GM12878 (cell line): ENCODE measurements around the gene NINL. TPM values are rescaled to one million over a fixed set of nuclear protein-coding genes. Genes with fewer than 3 reads are reported as not detected.

ENCODE experiments used
- ATAC-seq: fragments of 200-7000 bp; cut with Tn5 transposase; 3 replicates; pipeline ENCODE4 v1.9.1; 2020; ENCODE audit warnings: mild to moderate bottlenecking, moderate library complexity
- BruUV-seq: library from RNA; stranded (reverse); fragments of 400-500 nt; replicated peaks from 2 replicates; lab custom pipeline; 2021; lab: Mats Ljungman, UMichigan
- CTCF ChIA-PET: fragments of 300-600 bp; sonication (Branson Sonifier 250); formaldehyde crosslinking; extraction: SDS; loops from one replicate; lab custom pipeline; 2021; ENCODE audit warnings: inconsistent platforms; lab: Yijun Ruan, JAX
- POLR2A ChIA-PET: fragments of 350-600 bp; formaldehyde crosslinking; extraction: SDS; loops from one replicate; lab custom pipeline; 2021; ENCODE audit warnings: inconsistent platforms; lab: Charles Lee
- RAD21 ChIA-PET: fragments of 300-600 bp; sonication (Branson Sonifier 250); formaldehyde crosslinking; loops from one replicate; lab custom pipeline; 2023; ENCODE audit warnings: antibody characterized with exemption; ENCODE audit not compliant: unreplicated experiment; lab: Charles Lee
- SMC1A ChIA-PET: fragments of 300-600 bp; sonication (Branson Sonifier 250); formaldehyde crosslinking; loops from one replicate; lab custom pipeline; 2023; ENCODE audit not compliant: unreplicated experiment, uncharacterized antibody; lab: Charles Lee
- DNase-seq: peaks from one replicate; pipeline ENCODE4 v3.0.0-alpha.2; 2011; ENCODE audit warnings: low read depth, low spot score
- FAIRE-seq: peaks from 3 replicates; lab custom pipeline; 2011; peaks lifted over from hg19 to GRCh38; lab: Jason Lieb, UNC
- H2AFZ ChIP-seq: 2 replicates; pipeline ENCODE4 v1.6.0; 2011; ENCODE audit warnings: low read depth, low read length, control low read depth; ENCODE audit not compliant: control insufficient read depth
- H3K27ac ChIP-seq: 2 replicates; pipeline ENCODE4 v1.5.1; 2011; ENCODE audit warnings: control low read depth; ENCODE audit not compliant: control insufficient read depth, insufficient read depth
- H3K27me3 ChIP-seq, 2 experiments: replicated peaks in 1 of 2; 2 replicates each; pipeline versions ENCODE4 v1.6.0 to v1.6.1; 2011; ENCODE audit warnings: low read length in 1 of 2; ENCODE audit not compliant: control insufficient read depth in 2 of 2, insufficient read depth in 2 of 2
- H3K36me3 ChIP-seq, 2 experiments: 2 replicates each; pipeline ENCODE4 v1.5.1; 2011; ENCODE audit warnings: low read length in 1 of 2; ENCODE audit not compliant: control insufficient read depth in 2 of 2, insufficient read depth in 2 of 2
- H3K4me1 ChIP-seq: 2 replicates; pipeline ENCODE4 v1.6.1; 2011; ENCODE audit warnings: mild to moderate bottlenecking, low read length, moderate library complexity, mixed read lengths; ENCODE audit not compliant: control insufficient read depth, insufficient read depth
- H3K4me2 ChIP-seq: 2 replicates; pipeline ENCODE4 v1.6.0; 2011; ENCODE audit warnings: control low read depth; ENCODE audit not compliant: control insufficient read depth, insufficient read depth
- H3K4me3 ChIP-seq: fragments of 200-600 bp; sonication (generic); 2 replicates; pipeline ENCODE4 v1.5.1; 2016
- H3K79me2 ChIP-seq: 2 replicates; pipeline ENCODE4 v1.6.0; 2011; ENCODE audit warnings: low read length; ENCODE audit not compliant: control insufficient read depth, insufficient read depth
- H3K9ac ChIP-seq: 2 replicates; pipeline ENCODE4 v1.8.0; 2011; ENCODE audit warnings: low read length, control low read depth, mixed read lengths; ENCODE audit not compliant: control insufficient read depth, insufficient read depth
- H3K9me3 ChIP-seq: replicated peaks from 3 replicates; pipeline ENCODE4 v1.5.1; 2011; ENCODE audit warnings: mild to moderate bottlenecking, low read length; ENCODE audit not compliant: control insufficient read depth, insufficient read depth
- H4K20me1 ChIP-seq: 2 replicates; pipeline ENCODE4 v1.6.0; 2011; ENCODE audit not compliant: control insufficient read depth, insufficient read depth
- NFYB ChIP-seq: IDR thresholded peaks from 2 replicates; pipeline ENCODE4 v1.6.1; 2011; ENCODE audit warnings: low read depth, mild to moderate bottlenecking, low read length, improper control_type of control experiment, moderate library complexity; ENCODE audit not compliant: insufficient read depth
- RAD51 ChIP-seq: fragments of 450-650 bp; IDR thresholded peaks from 2 replicates; pipeline ENCODE4 v1.6.1; 2016; ENCODE audit warnings: moderate library complexity, mild to moderate bottlenecking, inconsistent platforms
- SMAD5 ChIP-seq: IDR thresholded peaks from 2 replicates; pipeline ENCODE4 v1.6.1; 2016; ENCODE audit warnings: antibody characterized with exemption, low read depth
- STAT3 ChIP-seq: IDR thresholded peaks from 2 replicates; pipeline ENCODE4 v1.6.1; 2011; ENCODE audit warnings: low read depth, low read length, improper control_type of control experiment
- WGBS: methylation state at CpG from one replicate; pipeline ENCODE4 v1.1.6; 2016; ENCODE audit warnings: low lambda C conversion rate; ENCODE audit not compliant: insufficient replicate concordance, insufficient coverage; ENCODE audit errors: missing lambda C conversion rate; 5-methylcytosine and 5-hydroxymethylcytosine counted together
- in situ Hi-C: fragments of 300-500 bp; cut with MboI; formaldehyde crosslinking; loops from 9 replicates; pipeline ENCODE4 v1.14.3; 2018; ENCODE audit warnings: mixed read lengths
- intact Hi-C: fragments of 100-400 bp; cut with micrococcal nuclease; formaldehyde crosslinking; loops from one replicate; pipeline ENCODE4 v1.14.2; 2022; ENCODE audit not compliant: unreplicated experiment
- polyA plus RNA-seq, 11 experiments: library from polyadenylated mRNA; depleted of rRNA in 4 of 11; unstranded in 6 of 11; stranded (reverse) in 5 of 11; fragments of >200 nt; fragmentation: Nextera tagmentation in 4 of 11; fragmentation: Illumina TruSeq in 1 of 11; extraction: Ambion mirVana in 4 of 11; extraction: Trizol in 1 of 11; gene quantifications; 1 replicate in 1 of 11; 2 replicates in 10 of 11; pipeline versions ENCODE4 v1.2.1 to v1.2.3, GENCODE V29; 2011 to 2016; ENCODE audit warnings: inconsistent platforms in 2 of 11, missing spikeins in 2 of 11, low read depth in 1 of 11
- total RNA-seq, 4 experiments: library from RNA; depleted of rRNA in 3 of 4; stranded (reverse); fragments of >200 nt in 3 of 4; fragmentation: Illumina TruSeq in 1 of 4; extraction: Trizol in 1 of 4; gene quantifications; 2 replicates each; pipeline versions ENCODE4 v1.2.1 to v1.2.3, GENCODE V29; 2013 to 2021
- TF ChIP-seq, protein P1 (sequence below): IDR thresholded peaks from 2 replicates; pipeline ENCODE4 v1.6.1; 2011; ENCODE audit warnings: borderline replicate concordance, low read depth, mild to moderate bottlenecking, moderate library complexity, low read length; ENCODE audit not compliant: insufficient read depth, poor library complexity, severe bottlenecking
- TF ChIP-seq, protein P2 (sequence below): IDR thresholded peaks from 2 replicates; pipeline ENCODE4 v1.6.1; 2011; ENCODE audit warnings: mild to moderate bottlenecking, low read depth, low read length, moderate library complexity; ENCODE audit not compliant: insufficient replicate concordance
- TF ChIP-seq, protein P3 (sequence below): IDR thresholded peaks from 2 replicates; pipeline ENCODE4 v1.6.1; 2011; ENCODE audit warnings: low read depth, mild to moderate bottlenecking, low read length, moderate library complexity, borderline replicate concordance; ENCODE audit errors: extremely low read depth

Gene NINL
- total and polyA plus RNA-seq, 10 of the 15 experiments (the other 5 are each of a cell fraction or from before 2014, with no cell fraction given): 0.04 to 0.77 (median 0.23) TPM; not detected in 1

DNA sequence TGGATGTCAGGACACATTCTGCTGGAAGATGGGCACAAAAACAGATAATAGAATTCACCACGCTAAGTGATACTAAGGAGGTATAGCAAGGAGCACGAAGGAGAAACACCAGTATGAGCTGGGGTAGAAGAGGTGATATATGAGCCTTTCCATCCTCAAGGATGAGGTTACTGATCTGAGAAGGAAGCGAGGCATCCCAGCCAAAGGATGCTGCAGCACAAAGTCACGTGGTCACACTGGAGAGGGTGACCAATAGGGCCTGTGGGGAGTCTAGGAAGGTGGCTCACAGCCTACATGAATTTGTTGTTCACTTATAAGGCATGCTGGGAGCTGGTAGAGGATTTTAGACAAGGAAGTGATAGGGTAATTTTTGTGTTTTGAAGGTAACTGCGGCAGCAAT is 176.4 kb downstream of the NINL start:
- H3K79me2 ChIP-seq: peaks cover 27% of the 10 kb centered on the region
- no peaks in the 10 kb centered on the region; the same call in 2 of the 3 replicates for H3K9me3 ChIP-seq
- peaks cover 9% of the 10 kb centered on the region for H3K4me1 ChIP-seq
- intact Hi-C loops (no loop called here), in situ Hi-C loops (loop anchor here (10.0 kb wide), 1 partner anchor 354 kb away; the partner anchor contains the start of gene ACSS1)
- ChIA-PET SMC1A (interaction anchor here (0.9 to 3.3 kb wide), 5 partner anchors 10 to 242 kb away, joined by 3 to 26 read pairs (median 3); no protein-coding TSS in a partner anchor), POLR2A (interaction anchor here (1.1 kb wide), 1 partner anchor 27 kb away, joined by 3 read pairs; no protein-coding TSS in a partner anchor), CTCF (interaction anchor here (1.1 to 3.7 kb wide), 3 partner anchors 11 to 415 kb away, joined by 3 to 40 read pairs (median 4); no protein-coding TSS in a partner anchor), RAD21 (interaction anchor here (1.7 to 1.8 kb wide), 2 partner anchors 14 to 161 kb away, joined by 5 to 7 read pairs; partner anchors contain the start of gene PYGB)
- no peak for FAIRE-seq
- peaks cover 0 to 4% of the 10 kb centered on the region in 2 experiments; a peak in 2 of 4 replicates for H3K36me3 ChIP-seq
- H3K27ac ChIP-seq: peak overlapping the region; percentile 93; the same call in 1 of the 2 replicates
- H3K4me3 ChIP-seq: peak overlapping the region; percentile 87
- no peak for TF ChIP-seq SMAD5
- peak; percentile 31; the same call in 1 of the 2 replicates for TF ChIP-seq RAD51
- TF ChIP-seq NFYB: 0 out of 2 replicates have a peak, but pooled peaks have one; percentile 38
- TF ChIP-seq STAT3: no peak
- ATAC-seq: no peak
- no peaks in the 10 kb centered on the region for H4K20me1 ChIP-seq
- no TSS peak for BruUV-seq
- peak overlapping the region; percentile 98 for H3K9ac ChIP-seq
- no peaks in the 10 kb centered on the region for H3K27me3 ChIP-seq
- H3K4me2 ChIP-seq: peak overlapping the region; percentile 48
- no peak overlapping the region for H2AFZ ChIP-seq
- DNase-seq: no peak
- 95% methylated on average over 5 of the region's 5 CpGs for WGBS

DNA sequence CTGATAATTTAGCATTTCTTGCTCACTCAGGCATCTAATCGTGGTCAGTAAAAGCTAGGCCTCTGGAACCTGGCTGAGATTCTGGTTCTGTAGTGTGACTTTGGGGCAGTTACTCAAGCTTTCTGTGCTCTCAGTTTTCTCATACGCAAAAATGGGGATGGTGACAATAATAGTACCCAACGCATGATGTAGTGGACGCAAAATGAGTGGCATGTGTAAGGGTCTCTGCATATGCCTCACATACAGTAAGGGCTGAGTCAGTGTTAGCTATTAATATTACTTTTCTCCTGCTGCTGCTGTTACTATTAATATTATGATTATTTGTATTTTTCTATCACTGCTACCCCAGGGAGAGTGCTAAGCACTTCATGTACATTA is 177.2 kb downstream of the NINL start:
- Histone ChIP-seq H3K79me2 (peaks cover 25% of the 10 kb centered on the region), H4K20me1 (no peaks in the 10 kb centered on the region), H3K4me2 (peak overlapping the region; percentile 48), H3K27me3 (no peaks in the 10 kb centered on the region), H3K9ac (peak overlapping the region; percentile 98), H2AFZ (peak overlapping the region; percentile 64), H3K9me3 (no peaks in the 10 kb centered on the region; the same call in 2 of the 3 replicates), H3K27ac (peak overlapping the region; percentile 93), H3K36me3 (no peaks in the 10 kb centered on the region; a peak in 1 of 4 replicates), H3K4me3 (peak overlapping the region; percentile 87), H3K4me1 (peaks cover 9% of the 10 kb centered on the region)
- intact Hi-C loops (no loop called here), in situ Hi-C loops (loop anchor here (10.0 kb wide), 1 partner anchor 353 kb away; the partner anchor contains the start of gene ACSS1)
- ChIA-PET RAD21 (interaction anchor here (1.0 to 1.8 kb wide), 3 partner anchors 13 to 161 kb away, joined by 4 to 7 read pairs (median 5); partner anchors contain the start of genes ABHD12 and PYGB), SMC1A (interaction anchor here (1.0 to 3.3 kb wide), 7 partner anchors 10 to 208 kb away, joined by 3 to 26 read pairs (median 3); partner anchors contain the start of gene PYGB), CTCF (interaction anchor here (1.2 to 3.7 kb wide), 5 partner anchors 10 to 414 kb away, joined by 3 to 40 read pairs (median 4); no protein-coding TSS in a partner anchor), POLR2A (interaction anchor here (1.1 to 1.2 kb wide), 3 partner anchors 11 to 27 kb away, joined by 3 read pairs; partner anchors contain the start of gene ABHD12)
- BruUV-seq: no TSS peak
- FAIRE-seq (no peak), ATAC-seq (peak; percentile 39), DNase-seq (no peak)
- 1% methylated on average over 4 of the region's 4 CpGs for WGBS
- TF ChIP-seq, protein P1, sequence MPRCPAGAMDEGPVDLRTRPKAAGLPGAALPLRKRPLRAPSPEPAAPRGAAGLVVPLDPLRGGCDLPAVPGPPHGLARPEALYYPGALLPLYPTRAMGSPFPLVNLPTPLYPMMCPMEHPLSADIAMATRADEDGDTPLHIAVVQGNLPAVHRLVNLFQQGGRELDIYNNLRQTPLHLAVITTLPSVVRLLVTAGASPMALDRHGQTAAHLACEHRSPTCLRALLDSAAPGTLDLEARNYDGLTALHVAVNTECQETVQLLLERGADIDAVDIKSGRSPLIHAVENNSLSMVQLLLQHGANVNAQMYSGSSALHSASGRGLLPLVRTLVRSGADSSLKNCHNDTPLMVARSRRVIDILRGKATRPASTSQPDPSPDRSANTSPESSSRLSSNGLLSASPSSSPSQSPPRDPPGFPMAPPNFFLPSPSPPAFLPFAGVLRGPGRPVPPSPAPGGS: peak; percentile 30
- TF ChIP-seq, protein P2, sequence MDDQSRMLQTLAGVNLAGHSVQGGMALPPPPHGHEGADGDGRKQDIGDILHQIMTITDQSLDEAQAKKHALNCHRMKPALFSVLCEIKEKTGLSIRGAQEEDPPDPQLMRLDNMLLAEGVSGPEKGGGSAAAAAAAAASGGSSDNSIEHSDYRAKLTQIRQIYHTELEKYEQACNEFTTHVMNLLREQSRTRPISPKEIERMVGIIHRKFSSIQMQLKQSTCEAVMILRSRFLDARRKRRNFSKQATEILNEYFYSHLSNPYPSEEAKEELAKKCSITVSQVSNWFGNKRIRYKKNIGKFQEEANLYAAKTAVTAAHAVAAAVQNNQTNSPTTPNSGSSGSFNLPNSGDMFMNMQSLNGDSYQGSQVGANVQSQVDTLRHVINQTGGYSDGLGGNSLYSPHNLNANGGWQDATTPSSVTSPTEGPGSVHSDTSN: peak; percentile 20
- TF ChIP-seq, protein P3, sequence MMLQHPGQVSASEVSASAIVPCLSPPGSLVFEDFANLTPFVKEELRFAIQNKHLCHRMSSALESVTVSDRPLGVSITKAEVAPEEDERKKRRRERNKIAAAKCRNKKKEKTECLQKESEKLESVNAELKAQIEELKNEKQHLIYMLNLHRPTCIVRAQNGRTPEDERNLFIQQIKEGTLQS: no peak
